Measurements from ENCODE around the gene DLGAP4. TPM values are rescaled to one million over a fixed set of nuclear protein-coding genes. Genes with fewer than 3 reads are reported as not detected.

Gene DLGAP4
- total and polyA plus RNA-seq, 9 of the 15 experiments (the other 6 are each of a cell fraction or from before 2014, with no cell fraction given): 0.31 to 34.1 (median 4.5) TPM

DNA sequence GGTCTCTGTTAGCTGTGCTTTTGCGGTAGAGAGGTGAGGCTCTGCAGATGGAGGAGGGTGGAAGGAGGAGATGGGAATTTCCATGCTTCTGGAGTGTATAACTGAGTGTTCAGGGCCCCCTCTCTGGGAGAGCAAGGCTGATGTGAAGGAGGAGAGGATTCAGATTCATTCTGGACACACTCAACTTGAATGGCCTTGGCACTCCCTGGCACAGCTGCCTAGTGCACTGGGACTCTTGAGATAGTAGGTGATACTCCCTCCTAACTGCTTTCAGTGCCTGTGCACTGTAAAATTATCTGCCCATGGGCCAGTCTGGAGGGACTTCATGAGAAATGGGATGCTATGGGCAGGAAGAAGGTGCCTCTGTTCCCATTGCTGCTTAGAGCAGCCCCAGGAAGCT is 180.9 kb downstream of the DLGAP4 start:
- Histone ChIP-seq H3K4me1 (replicated peaks in 1 of 2; ENCODE audit: control insufficient read depth in 2 of 2, insufficient read depth in 2 of 2, low read length in 2 of 2) (peaks cover 0 to 3% of the 10 kb centered on the region in 2 experiments; a peak in 1 of 5 replicates), H3K9ac (ENCODE audit: insufficient read depth in 1 of 2, low read depth in 2 of 2, low read length in 2 of 2) (no peak overlapping the region; a peak in 1 of 4 replicates), H3K27ac (ENCODE audit: extremely low read depth, low read depth, low read length) (no peak overlapping the region), H3K79me2 (ENCODE audit: control insufficient read depth, insufficient read depth, low read length) (no peaks in the 10 kb centered on the region; the same call in 2 of the 3 replicates), H3K27me3 (ENCODE audit: control insufficient read depth in 2 of 2, insufficient read depth in 2 of 2, low read length in 2 of 2) (no peaks in the 10 kb centered on the region), H4K20me1 (replicated peaks; ENCODE audit: control insufficient read depth, insufficient read depth, low read length) (peaks cover 3% of the 10 kb centered on the region; the same call in 1 of the 2 replicates), H3K4me2 (ENCODE audit: insufficient read depth, low read length) (no peak overlapping the region), H2AFZ (ENCODE audit: low read depth, low read length) (no peak overlapping the region), H3K9me1 (ENCODE audit: control insufficient read depth, insufficient read depth, low read length) (no peaks in the 10 kb centered on the region), H3K36me3 (ENCODE audit: control insufficient read depth, insufficient read depth, low read length) (no peaks in the 10 kb centered on the region), H3K9me3 (replicated peaks; ENCODE audit: control insufficient read depth, insufficient read depth, low read depth, low read length) (no peaks in the 10 kb centered on the region), H3K4me3 (no peak overlapping the region)
- in situ Hi-C loops (cut with MboI): no loop called here
- WGBS (ENCODE audit: insufficient coverage, low coverage, missing lambda C conversion rate): 77% methylated on average over 1 of the region's 1 CpG
- BruUV-seq (replicated peaks): no TSS peak
- FAIRE-seq: no peak
- intact Hi-C loops (cut with micrococcal nuclease): no loop called here
- no peak for ATAC-seq
- ChIA-PET CTCF (ENCODE audit: low intra/inter-chr PET ratio) (no interaction called here), POLR2A (interaction anchor here (0.6 to 1.3 kb wide), 4 partner anchors 14 to 533 kb away, joined by 3 to 5 read pairs (median 4); partner anchors contain the start of genes RAB5IF and SCAND1)
- DNase-seq (ENCODE audit: extremely low read depth in 1 of 4, low spot score in 3 of 4): no peak
- TF ChIP-seq POLR2B (IDR thresholded peaks at IDR 0.05; ENCODE audit: low read depth, partially characterized antibody) (no peak), YBX1 (IDR thresholded peaks at IDR 0.05) (no peak), KDM5B (IDR thresholded peaks at IDR 0.05; ENCODE audit: insufficient replicate concordance, low read depth, low read length) (no peak), ZNF224 (CRISPR knock-in tag; IDR thresholded peaks at IDR 0.05) (no peak), RUNX1 (IDR thresholded peaks at IDR 0.05; ENCODE audit: low read depth) (no peak), ZNF561 (CRISPR knock-in tag; conservative IDR thresholded peaks at IDR 0.05) (no peak), SRSF9 (IDR thresholded peaks at IDR 0.05; ENCODE audit: borderline replicate concordance, low read depth, low read length) (no peak), HDAC6 (IDR thresholded peaks at IDR 0.05; ENCODE audit: low read depth, low read length) (no peak), SREBF2 (CRISPR knock-in tag; IDR thresholded peaks at IDR 0.05) (no peak), E2F6 (IDR thresholded peaks at IDR 0.05; ENCODE audit: borderline replicate concordance in 1 of 2, extremely low read depth in 1 of 2, insufficient read depth in 1 of 2, insufficient read length in 1 of 2, low read depth in 1 of 2, low read length in 1 of 2, poor library complexity in 1 of 2, severe bottlenecking in 1 of 2) (no peak)
- TF ChIP-seq, protein P1, sequence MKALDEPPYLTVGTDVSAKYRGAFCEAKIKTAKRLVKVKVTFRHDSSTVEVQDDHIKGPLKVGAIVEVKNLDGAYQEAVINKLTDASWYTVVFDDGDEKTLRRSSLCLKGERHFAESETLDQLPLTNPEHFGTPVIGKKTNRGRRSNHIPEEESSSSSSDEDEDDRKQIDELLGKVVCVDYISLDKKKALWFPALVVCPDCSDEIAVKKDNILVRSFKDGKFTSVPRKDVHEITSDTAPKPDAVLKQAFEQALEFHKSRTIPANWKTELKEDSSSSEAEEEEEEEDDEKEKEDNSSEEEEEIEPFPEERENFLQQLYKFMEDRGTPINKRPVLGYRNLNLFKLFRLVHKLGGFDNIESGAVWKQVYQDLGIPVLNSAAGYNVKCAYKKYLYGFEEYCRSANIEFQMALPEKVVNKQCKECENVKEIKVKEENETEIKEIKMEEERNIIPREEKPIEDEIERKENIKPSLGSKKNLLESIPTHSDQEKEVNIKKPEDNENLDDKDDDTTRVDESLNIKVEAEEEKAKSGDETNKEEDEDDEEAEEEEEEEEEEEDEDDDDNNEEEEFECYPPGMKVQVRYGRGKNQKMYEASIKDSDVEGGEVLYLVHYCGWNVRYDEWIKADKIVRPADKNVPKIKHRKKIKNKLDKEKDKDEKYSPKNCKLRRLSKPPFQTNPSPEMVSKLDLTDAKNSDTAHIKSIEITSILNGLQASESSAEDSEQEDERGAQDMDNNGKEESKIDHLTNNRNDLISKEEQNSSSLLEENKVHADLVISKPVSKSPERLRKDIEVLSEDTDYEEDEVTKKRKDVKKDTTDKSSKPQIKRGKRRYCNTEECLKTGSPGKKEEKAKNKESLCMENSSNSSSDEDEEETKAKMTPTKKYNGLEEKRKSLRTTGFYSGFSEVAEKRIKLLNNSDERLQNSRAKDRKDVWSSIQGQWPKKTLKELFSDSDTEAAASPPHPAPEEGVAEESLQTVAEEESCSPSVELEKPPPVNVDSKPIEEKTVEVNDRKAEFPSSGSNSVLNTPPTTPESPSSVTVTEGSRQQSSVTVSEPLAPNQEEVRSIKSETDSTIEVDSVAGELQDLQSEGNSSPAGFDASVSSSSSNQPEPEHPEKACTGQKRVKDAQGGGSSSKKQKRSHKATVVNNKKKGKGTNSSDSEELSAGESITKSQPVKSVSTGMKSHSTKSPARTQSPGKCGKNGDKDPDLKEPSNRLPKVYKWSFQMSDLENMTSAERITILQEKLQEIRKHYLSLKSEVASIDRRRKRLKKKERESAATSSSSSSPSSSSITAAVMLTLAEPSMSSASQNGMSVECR (CRISPR knock-in tag; IDR thresholded peaks at IDR 0.05): no peak
- TF ChIP-seq, protein P2, sequence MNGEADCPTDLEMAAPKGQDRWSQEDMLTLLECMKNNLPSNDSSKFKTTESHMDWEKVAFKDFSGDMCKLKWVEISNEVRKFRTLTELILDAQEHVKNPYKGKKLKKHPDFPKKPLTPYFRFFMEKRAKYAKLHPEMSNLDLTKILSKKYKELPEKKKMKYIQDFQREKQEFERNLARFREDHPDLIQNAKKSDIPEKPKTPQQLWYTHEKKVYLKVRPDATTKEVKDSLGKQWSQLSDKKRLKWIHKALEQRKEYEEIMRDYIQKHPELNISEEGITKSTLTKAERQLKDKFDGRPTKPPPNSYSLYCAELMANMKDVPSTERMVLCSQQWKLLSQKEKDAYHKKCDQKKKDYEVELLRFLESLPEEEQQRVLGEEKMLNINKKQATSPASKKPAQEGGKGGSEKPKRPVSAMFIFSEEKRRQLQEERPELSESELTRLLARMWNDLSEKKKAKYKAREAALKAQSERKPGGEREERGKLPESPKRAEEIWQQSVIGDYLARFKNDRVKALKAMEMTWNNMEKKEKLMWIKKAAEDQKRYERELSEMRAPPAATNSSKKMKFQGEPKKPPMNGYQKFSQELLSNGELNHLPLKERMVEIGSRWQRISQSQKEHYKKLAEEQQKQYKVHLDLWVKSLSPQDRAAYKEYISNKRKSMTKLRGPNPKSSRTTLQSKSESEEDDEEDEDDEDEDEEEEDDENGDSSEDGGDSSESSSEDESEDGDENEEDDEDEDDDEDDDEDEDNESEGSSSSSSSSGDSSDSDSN (IDR thresholded peaks at IDR 0.05; ENCODE audit: borderline replicate concordance in 1 of 2, low read depth in 2 of 2, low read length in 2 of 2): no peak

All from K562 (cell line).